Stimulated activated CD4-positive, alpha-beta T cell treated with anti-CD3 and anti-CD28 coated beads, Interleukin-4, amount 100 ng/mL, for 4 hours (primary cell): ENCODE results near the gene RAPH1.
A peak's percentile ranks its signal among the peaks of the same experiment; 100 is the strongest.

ENCODE experiments used
- DNase-seq, 2 experiments: peaks; one replicate each; pipeline ENCODE4 v3.0.0-alpha.2; 2020

The RAPH1 gene

DNA sequence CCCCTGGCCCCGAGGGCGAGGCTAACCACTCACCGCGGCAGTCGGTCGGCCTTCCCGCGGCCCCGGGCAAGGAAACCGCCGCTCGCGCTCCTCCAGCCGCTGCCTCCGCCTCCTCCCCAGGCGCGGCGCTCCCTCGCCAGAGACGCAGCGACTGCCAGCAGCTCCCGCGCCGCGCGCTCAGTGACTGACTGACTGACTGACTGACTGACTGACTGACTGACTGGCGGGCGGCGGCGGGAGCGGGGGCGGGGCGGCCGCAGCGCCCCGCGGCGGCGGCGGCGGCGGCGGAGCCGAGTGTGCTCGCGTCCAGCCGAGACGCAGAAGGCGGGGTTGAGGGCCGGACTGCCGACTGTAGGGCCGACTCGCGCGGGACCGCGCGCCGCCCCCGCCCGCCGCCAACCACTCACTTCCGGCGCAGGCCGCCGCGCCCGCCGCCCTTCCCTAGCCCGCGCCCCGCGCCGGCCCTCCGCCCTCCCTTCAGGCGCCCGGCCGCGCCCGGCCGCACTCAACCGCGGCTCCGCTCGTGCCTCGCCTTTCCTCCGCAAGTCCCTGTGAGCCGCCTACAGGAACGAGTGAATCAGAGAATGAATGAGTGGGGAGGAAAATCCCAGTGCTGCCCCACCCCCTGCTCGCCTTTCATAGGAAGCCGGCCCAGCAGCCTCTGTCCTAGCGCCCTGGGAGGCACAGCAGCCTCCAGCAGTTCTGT, at the start of gene RAPH1:
Gene RAPH1, minus strand, starts transcription at position 224 of the 706 bp plus-strand sequence. CDS start 39,948 bp downstream, outside the sequence.
- peak; percentile 64 to 69 for DNase-seq

DNA sequence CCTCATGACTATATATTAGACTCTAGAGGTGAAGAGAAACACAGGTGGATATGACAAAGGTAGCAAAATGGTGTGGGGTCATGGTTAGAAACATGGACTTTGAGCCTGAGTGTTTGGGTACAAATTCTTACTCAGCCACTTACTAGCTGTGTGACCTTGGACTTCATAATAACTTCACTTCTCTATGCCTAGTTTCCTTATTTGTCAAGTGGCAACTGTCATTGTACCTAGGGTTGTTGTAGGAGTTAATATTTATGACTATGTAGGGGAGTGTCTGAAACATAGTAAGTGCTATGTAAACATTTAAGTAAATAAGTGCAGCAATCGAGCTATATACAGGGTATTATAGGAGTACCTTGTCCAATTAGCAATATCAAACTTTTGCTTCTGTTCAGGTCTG, 49.7 kb upstream of the RAPH1 start:
- DNase-seq = no peak

DNA sequence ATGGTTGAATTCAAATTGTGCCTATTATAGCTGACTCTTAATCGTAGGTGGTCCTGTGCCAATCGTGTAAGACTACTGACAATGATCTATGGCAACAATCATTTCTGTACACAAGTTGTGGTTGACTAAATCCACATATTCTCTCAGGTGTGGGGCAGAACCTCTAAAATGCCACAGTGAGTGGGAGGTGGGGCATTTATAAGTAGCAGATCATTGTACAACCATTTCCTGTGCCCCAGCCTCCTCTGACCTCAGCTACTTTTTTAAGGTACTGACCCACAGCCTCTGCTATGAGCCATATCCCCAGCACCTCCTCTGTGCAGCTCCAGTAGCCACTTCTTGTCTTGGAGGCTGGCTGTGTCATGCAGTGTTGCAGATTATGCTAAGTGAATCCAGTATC, 48.6 kb upstream of the RAPH1 start:
- DNase-seq = no peak

DNA sequence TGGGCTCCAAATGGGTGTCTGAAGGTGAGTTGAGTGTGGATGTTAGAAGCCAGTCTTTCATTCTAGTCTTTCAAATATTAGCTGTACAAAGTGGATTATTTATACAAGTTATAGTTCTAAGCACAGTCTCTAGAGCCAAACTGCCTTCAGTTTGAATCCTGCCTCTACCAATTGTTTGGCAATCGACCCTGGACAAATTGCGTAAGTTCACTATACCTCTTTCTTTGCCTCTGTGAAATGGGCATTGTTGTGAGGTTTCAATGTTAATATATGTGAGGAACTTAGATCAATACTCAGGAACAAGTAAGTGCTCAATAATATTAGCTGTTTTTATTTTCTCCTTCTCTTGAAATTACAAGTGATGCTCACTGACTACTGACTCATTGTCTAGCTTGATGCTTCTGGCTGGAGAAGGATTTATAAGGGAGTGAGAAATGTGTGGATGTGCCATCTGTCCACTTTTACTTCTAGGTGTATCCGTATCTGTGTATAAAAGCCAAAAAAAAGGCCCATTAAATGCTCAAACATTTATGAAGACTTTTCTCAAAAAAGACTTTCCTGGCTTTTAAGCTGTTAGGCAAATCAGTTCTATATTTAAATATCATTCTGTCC, 48.1 kb upstream of the RAPH1 start:
- no peak for DNase-seq

DNA sequence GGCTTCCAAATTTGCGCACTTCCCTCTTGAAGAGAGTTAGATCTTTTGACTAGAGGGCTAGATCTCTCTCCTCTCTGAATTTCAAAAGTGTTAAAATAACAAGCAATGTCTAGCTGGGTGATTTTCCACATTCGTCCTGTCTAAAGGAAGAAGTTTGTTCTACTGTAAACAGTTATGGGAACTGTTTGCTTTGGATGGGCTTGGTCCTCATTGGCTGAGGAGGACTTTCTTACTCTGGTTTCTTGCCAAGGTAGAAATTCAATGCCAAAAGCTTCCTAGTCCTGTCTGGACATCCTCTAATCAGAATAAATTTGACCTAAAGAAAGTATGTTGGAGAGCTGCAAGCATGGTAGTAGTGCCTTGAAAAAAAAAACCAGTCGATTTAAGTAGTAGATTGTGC, 47.4 kb upstream of the RAPH1 start:
- DNase-seq = no peak

DNA sequence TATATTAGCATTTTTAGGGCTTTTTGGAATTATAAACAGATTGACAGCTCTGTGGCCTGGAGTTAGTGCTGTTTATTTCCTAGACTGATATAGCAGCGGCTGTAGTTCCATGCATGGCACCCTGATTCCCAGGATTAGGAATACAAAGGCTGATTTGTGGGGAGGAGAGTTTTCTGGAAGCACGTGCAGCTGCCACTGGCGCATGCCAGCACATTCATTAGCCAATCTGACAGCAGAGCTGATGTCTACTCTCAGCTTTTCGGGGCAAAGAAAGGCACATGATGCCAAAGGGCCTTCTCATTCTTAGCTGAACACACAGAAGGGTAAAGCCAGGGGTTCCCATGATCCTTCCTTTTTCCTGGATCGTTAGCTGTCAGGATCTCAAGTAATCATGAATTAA, 45.7 kb upstream of the RAPH1 start:
- no peak for DNase-seq

- no peak for DNase-seq
These were observed 44.6 kb upstream of the RAPH1 start for GRCh38 chr2:203579730-203580129.

- DNase-seq = no peak
These were observed 43.9 kb upstream of the RAPH1 start for GRCh38 chr2:203578759-203579643.

DNA sequence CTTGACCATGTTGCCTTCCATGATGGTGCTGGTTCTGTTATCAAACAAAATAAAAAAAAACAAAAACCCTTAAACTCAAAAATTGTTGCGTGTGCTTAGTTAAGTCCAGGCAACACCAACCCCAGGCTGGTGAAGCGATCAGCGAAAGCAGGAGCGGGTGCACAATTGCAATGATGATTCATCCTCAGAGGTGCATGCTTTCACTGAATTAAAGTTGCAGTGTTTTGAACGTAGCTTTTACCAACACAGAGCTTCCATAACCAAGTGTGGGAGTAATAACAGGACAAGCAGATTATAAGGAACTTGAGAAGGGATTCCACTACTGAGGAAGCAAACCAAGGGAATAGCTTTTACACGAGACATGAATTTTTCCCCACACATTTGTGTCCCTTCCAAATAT, 39.7 kb upstream of the RAPH1 start:
- DNase-seq = no peak

GRCh38 chr2:203572316-203572715, 37.2 kb upstream of the RAPH1 start:
- no peak for DNase-seq

DNA sequence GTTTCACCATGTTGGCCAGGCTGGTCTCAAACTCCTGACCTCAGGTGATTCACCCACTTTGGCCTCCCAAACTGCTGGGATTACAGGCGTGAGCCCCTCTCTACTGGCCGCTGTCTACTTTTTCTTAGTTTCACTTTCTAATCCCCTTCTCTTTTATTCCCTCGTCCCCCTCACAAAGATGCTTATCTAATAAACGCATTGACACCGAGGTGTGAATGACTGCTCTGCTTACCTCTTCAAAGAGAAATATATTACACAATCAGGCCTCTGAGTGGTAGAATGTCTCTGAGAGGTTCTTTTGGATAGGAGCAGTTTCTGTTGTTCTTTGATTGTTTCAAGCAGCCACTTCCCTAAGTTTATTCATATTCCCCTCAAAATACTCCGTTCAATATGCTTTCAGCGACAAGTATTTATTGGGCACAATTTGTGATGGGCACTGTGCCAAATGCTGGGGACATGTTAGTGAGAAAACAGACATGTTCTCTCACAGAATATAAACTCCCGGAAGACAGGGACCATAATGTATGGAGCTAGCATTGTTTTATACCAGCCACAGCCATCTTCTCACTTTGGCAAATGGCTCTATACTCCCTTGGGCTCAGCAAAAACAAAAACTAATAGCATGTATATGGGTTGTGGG, 34.7 kb upstream of the RAPH1 start:
- DNase-seq = no peak

GRCh38 chr2:203567691-203568090, 32.6 kb upstream of the RAPH1 start:
- DNase-seq = no peak

GRCh38 chr2:203566161-203566560, 31.1 kb upstream of the RAPH1 start:
- DNase-seq = no peak

GRCh38 chr2:203565076-203565475, 30.0 kb upstream of the RAPH1 start:
- DNase-seq = no peak

DNA sequence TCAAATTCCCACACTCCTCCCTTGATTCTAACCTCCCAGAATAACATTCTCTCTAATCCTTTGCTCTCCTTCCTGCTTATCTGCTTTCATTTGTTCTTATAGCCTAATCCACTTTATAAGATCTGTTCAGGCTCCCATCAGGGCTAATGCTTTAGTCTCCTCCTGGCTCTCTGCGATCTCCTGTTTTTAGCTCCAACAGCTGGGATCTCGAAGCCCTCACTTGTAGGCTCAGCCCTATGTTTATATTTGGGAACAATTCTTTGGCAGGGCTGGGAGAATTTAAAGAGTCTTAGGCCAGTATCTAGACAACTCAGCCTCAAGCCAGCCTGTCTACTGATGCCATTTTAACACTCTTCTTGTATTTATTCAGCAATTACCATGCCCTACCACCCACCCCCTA, 27.2 kb upstream of the RAPH1 start:
- DNase-seq = no peak

GRCh38 chr2:203559641-203560040, 24.5 kb upstream of the RAPH1 start:
- no peak for DNase-seq

DNA sequence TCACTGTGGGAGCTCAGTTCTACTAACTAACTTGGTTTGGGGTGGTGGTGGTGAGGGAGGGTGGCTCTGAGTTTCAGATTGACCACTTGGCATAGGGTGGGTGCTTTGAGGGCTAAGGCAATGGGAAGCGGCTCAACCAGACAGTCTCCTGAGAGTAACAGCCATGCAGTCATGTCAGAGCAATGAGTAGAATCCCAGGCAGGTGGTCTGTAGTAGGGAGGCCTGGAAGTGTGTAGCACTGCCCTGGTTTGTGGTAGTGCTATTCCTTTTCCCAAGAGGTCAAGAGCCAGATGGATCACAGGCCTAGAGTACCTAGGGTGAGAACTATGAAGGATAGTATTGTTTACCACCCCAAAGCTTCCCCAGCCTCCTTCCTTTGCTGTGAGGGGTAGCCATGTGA, 18.7 kb upstream of the RAPH1 start:
- no peak for DNase-seq

DNA sequence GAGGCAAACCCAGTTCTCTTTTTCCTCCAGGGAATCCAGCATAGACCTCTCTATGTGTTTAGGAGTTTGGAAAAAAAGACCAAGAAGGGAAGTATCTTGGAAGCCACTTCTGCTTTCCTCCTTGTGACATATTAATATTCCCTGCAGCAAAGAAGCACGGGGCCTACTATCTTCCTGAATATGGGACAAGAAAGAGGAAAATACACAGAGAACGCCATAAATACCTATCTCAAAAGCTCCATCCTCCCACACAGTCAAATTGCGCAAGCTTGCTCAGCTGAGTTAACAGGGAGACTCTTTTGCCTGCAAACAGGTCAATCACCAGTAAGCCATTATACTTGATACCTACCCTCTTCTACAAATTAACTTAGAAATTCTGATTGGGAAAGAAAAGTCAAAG, 16.7 kb upstream of the RAPH1 start:
- no peak for DNase-seq

- DNase-seq = no peak
These were observed 15.2 kb upstream of the RAPH1 start for GRCh38 chr2:203550266-203550665.

DNA sequence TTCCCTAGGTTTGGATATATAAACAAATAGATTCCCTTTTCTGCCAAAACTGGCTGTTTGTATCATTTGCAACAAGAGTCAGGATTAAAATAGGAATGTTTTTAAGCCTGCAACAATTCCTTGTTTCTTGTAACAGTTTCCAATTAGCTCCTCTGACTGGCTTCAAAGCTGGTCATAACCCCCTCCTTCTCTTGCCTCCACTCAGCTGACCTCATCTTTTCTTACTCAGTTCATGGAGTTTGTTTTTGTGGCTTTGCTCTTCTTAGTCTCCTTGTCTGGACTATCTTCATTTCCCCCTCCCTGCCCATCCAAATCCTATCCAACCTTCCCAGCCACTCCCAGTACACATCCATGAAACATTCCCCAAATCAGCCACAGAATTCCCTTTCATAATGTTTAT, 14.3 kb upstream of the RAPH1 start:
- no peak for DNase-seq

DNA sequence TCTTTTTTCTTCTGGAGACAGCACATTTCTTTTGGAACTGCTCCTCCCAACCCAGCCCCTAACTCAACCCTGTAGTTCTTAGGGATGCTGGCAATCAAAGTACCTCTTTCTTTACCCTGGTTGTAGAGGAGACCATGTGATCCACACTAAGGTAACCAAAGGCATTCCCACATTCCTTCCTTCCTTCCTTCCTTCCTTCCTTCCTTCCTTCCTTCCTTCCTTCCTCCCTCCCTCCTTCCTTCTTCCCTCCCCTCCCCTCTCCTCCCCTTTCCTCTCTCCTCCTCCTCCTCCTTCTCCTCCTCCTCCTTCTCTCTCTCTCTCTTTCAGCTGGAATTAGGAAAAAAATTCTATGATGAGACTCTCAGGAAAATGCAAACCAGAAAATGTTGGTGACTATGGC, 13.8 kb upstream of the RAPH1 start:
- no peak for DNase-seq

DNA sequence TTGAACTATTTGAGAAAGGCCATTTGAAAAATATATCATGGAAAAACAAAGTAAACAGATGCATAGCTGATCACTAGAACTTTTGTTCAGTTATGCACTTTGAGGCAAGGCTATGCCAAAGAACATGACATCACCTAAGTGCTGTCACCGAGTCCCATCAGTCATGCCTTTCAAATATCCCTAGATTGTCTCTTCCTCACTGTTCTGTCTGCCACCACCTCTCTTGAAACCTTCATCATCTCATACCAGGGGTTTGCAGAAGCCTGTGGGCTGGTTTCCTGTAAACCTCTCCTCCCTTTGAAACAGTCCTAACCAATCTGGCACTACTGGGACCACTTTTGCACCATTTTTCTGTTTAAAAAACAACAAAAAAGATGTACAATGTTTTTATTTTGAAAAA, 12.3 kb upstream of the RAPH1 start:
- no peak for DNase-seq

GRCh38 chr2:203544402-203544801, 9.3 kb upstream of the RAPH1 start:
- no peak for DNase-seq
